ENCODE measurements around the gene ITGB3BP.

GRCh38 chr1:63480057-63480456 lies 43.0 kb downstream of the ITGB3BP start:
- TF ChIP-seq CTCF (conservative IDR thresholded peaks at IDR 0.05; ENCODE audit: low read length) (no peak), EZH2phosphoT487 (IDR thresholded peaks at IDR 0.05; ENCODE audit: borderline replicate concordance, low read depth, low read length) (no peak)

Measured in OCI-LY7 (cell line).